HCT116 (cell line): ENCODE data around the gene ADK. TPM values are rescaled to one million over a fixed set of nuclear protein-coding genes. Genes with fewer than 3 reads are reported as not detected.

Experiments
- ATAC-seq: fragments of 200-7000 bp; cut with Tn5 transposase; 2 replicates; pipeline ENCODE4 v1.9.1; 2020; ENCODE audit warnings: mild to moderate bottlenecking, moderate library complexity
- BruUV-seq: library from RNA; stranded (reverse); fragments of 400-500 nt; replicated peaks from 2 replicates; lab custom pipeline; 2021; lab: Mats Ljungman, UMichigan
- CTCF ChIA-PET: fragments of 300-600 bp; sonication (Branson Sonifier 250); formaldehyde crosslinking; loops from one replicate; lab custom pipeline; 2021; ENCODE audit warnings: antibody characterized with exemption; lab: Charles Lee
- POLR2A ChIA-PET: fragments of 300-600, 350-600 bp; sonication (Branson Sonifier 250); formaldehyde crosslinking; loops from one replicate; lab custom pipeline; 2021; ENCODE audit warnings: antibody characterized with exemption; lab: Charles Lee
- RAD21 ChIA-PET, 2 experiments: fragments of 300-600 bp; sonication (Branson Sonifier 250); formaldehyde crosslinking; loops; one replicate each; lab custom pipeline; 2023; ENCODE audit warnings: low total read pairs in 2 of 2; ENCODE audit not compliant: uncharacterized antibody in 2 of 2, unreplicated experiment in 2 of 2, low non-redundant PET in 1 of 2; lab: Charles Lee
- DNase-seq: peaks from one replicate; pipeline ENCODE4 v3.0.0-alpha.2; 2010; ENCODE audit warnings: low read depth, low spot score
- H2AFZ ChIP-seq: fragments of 200-600 bp; shearing (Covaris generic), sonication (generic); 2 replicates; pipeline ENCODE4 v1.6.1; 2017; ENCODE audit warnings: low read depth, mixed run types, mixed read lengths, antibody characterized with exemption, low read length; ENCODE audit not compliant: poor library complexity, severe bottlenecking
- H3K27ac ChIP-seq: 2 replicates; pipeline ENCODE4 v1.5.1; 2012; ENCODE audit warnings: low read depth, low read length
- H3K27me3 ChIP-seq: fragments of 200-600 bp; sonication (generic); 2 replicates; pipeline ENCODE4 v1.6.1; 2016; ENCODE audit warnings: mixed run types, low read length, mixed read lengths; ENCODE audit not compliant: insufficient read depth
- H3K36me3 ChIP-seq, 2 experiments: fragments of 200-500 bp in 1 of 2; fragments of 200-600 bp in 1 of 2; sonication (Bioruptor generic) in 1 of 2; sonication (generic) in 1 of 2; 2 replicates each; pipeline versions ENCODE4 v1.5.1 to v1.6.1; 2014 to 2016; ENCODE audit warnings: low read length in 2 of 2, inconsistent platforms in 1 of 2, mixed read lengths in 1 of 2, mixed run types in 1 of 2; ENCODE audit not compliant: insufficient read depth in 2 of 2, control insufficient read depth in 1 of 2
- H3K4me1 ChIP-seq, 2 experiments: fragments of 200-600 bp in 1 of 2; sonication (generic) in 1 of 2; 2 replicates each; pipeline versions ENCODE4 v1.5.1 to v1.6.1; 2012 to 2017; ENCODE audit warnings: low read length in 2 of 2, inconsistent platforms in 1 of 2, mild to moderate bottlenecking in 1 of 2, mixed read lengths in 1 of 2, mixed run types in 1 of 2, moderate library complexity in 1 of 2; ENCODE audit not compliant: insufficient read depth in 2 of 2, control insufficient read depth in 1 of 2
- H3K4me2 ChIP-seq: fragments of 200-600 bp; sonication (generic); 2 replicates; pipeline ENCODE4 v1.6.1; 2017; ENCODE audit warnings: mixed run types, low read length, mixed read lengths
- H3K4me3 ChIP-seq, 2 experiments: fragments of 200-600 bp in 1 of 2; sonication (generic) in 1 of 2; replicated peaks in 1 of 2; 2 replicates each; pipeline ENCODE4 v1.5.1; 2011 to 2016; ENCODE audit warnings: low read length in 2 of 2, control low read depth in 1 of 2, low read depth in 1 of 2, mild to moderate bottlenecking in 1 of 2, mixed read lengths in 1 of 2, mixed run types in 1 of 2
- H3K79me2 ChIP-seq: fragments of 200-600 bp; sonication (generic); 2 replicates; pipeline ENCODE4 v1.6.1; 2017; ENCODE audit warnings: mild to moderate bottlenecking, mixed run types, low read length, moderate library complexity, mixed read lengths; ENCODE audit not compliant: insufficient read depth
- H3K9ac ChIP-seq: fragments of 200-600 bp; sonication (generic); 2 replicates; pipeline ENCODE4 v1.6.1; 2016; ENCODE audit warnings: low read length, mixed read lengths
- H3K9me2 ChIP-seq: fragments of 200-600 bp; sonication (generic), shearing (Covaris generic); 2 replicates; pipeline ENCODE4 v1.6.1; 2017; ENCODE audit warnings: mixed run types, mild to moderate bottlenecking, moderate library complexity; ENCODE audit not compliant: insufficient read depth
- H3K9me3 ChIP-seq, 2 experiments: fragments of 200-500 bp in 1 of 2; fragments of 200-600 bp in 1 of 2; sonication (Bioruptor generic) in 1 of 2; sonication (generic) in 1 of 2; 2 replicates each; pipeline ENCODE4 v1.6.1; 2014 to 2017; ENCODE audit warnings: low read length in 2 of 2, mixed read lengths in 2 of 2, inconsistent platforms in 1 of 2, low read depth in 1 of 2, mild to moderate bottlenecking in 1 of 2, mixed run types in 1 of 2, moderate library complexity in 1 of 2; ENCODE audit not compliant: control insufficient read depth in 1 of 2, insufficient read depth in 1 of 2
- H4K20me1 ChIP-seq: fragments of 200-600 bp; sonication (generic), shearing (Covaris generic); 2 replicates; pipeline ENCODE4 v1.6.1; 2017; ENCODE audit warnings: mixed run types, mild to moderate bottlenecking, moderate library complexity; ENCODE audit not compliant: insufficient read depth
- ATF3 ChIP-seq: IDR thresholded peaks from 2 replicates; pipeline ENCODE4 v1.6.1; 2012
- CBX3 ChIP-seq: IDR thresholded peaks from 2 replicates; pipeline ENCODE4 v1.6.1; 2012; ENCODE audit warnings: low read depth
- ELF1 ChIP-seq: IDR thresholded peaks from 2 replicates; pipeline ENCODE4 v1.6.1; 2012; ENCODE audit warnings: low read depth, borderline replicate concordance
- EZH2 ChIP-seq: fragments of 200-600 bp; sonication (generic); IDR thresholded peaks from 2 replicates; pipeline ENCODE4 v1.6.1; 2017; ENCODE audit warnings: antibody characterized with exemption, mixed run types
- EZH2phosphoT487 ChIP-seq: fragments of 200-600 bp; IDR thresholded peaks from 2 replicates; pipeline ENCODE4 v1.6.1; 2018; ENCODE audit warnings: antibody characterized with exemption, borderline replicate concordance
- FOSL1 ChIP-seq: IDR thresholded peaks from 2 replicates; pipeline ENCODE4 v1.6.1; 2012; ENCODE audit warnings: low read depth
- JUND ChIP-seq: IDR thresholded peaks from 2 replicates; pipeline ENCODE4 v1.6.1; 2012
- MAX ChIP-seq: IDR thresholded peaks from 2 replicates; pipeline ENCODE4 v1.6.1; 2012
- POLR2A ChIP-seq: IDR thresholded peaks from 2 replicates; pipeline ENCODE4 v1.7.0; 2011; ENCODE audit warnings: borderline replicate concordance; ENCODE audit not compliant: insufficient read depth, insufficient read length; ENCODE audit errors: extremely low read depth
- POLR2AphosphoS5 ChIP-seq: IDR thresholded peaks from 2 replicates; pipeline ENCODE4 v1.6.1; 2011; ENCODE audit warnings: mild to moderate bottlenecking, low read depth, low read length, moderate library complexity
- REST ChIP-seq: IDR thresholded peaks from 2 replicates; pipeline ENCODE4 v1.6.1; 2012; ENCODE audit warnings: low read depth
- SIN3A ChIP-seq: IDR thresholded peaks from 2 replicates; pipeline ENCODE4 v1.6.1; 2012; ENCODE audit warnings: low read depth
- SRF ChIP-seq: IDR thresholded peaks from 2 replicates; pipeline ENCODE4 v1.6.1; 2012; ENCODE audit warnings: low read depth
- TCF7L2 ChIP-seq: IDR thresholded peaks from 2 replicates; pipeline ENCODE4 v1.7.0; 2011; ENCODE audit warnings: borderline replicate concordance, inconsistent platforms; ENCODE audit not compliant: insufficient read depth, insufficient read length; ENCODE audit errors: extremely low read depth
- intact Hi-C: fragments of 100-400 bp; cut with micrococcal nuclease; formaldehyde crosslinking; loops from 2 replicates; pipeline ENCODE4 v1.10.0; 2022
- total RNA-seq: library from RNA; stranded (reverse); gene quantifications from one replicate; pipeline ENCODE4 v1.2.1, GENCODE V29; 2021; ENCODE audit not compliant: unreplicated experiment

Gene ADK
- total RNA-seq, 1 experiment from 2014 or later: 55.0 TPM

- TF ChIP-seq SIN3A (no peak), CBX3 (no peak), REST (no peak)
Measured at GRCh38 chr10:74207691-74208480, 56.9 kb downstream of the ADK start (continued).

GRCh38 chr10:74208997-74209396, 58.0 kb downstream of the ADK start:
- Histone ChIP-seq H3K9me2 (no peaks in the 10 kb centered on the region), H3K27ac (no peak overlapping the region), H2AFZ (no peak overlapping the region), H3K4me3 (no peak overlapping the region), H3K79me2 (peaks cover 40% of the 10 kb centered on the region), H3K9me3 (no peaks in the 10 kb centered on the region), H3K4me1 (peaks cover 0 to 8% of the 10 kb centered on the region in 2 experiments; a peak in 3 of 4 replicates), H4K20me1 (no peaks in the 10 kb centered on the region), H3K36me3 (no peaks in the 10 kb centered on the region), H3K9ac (no peak overlapping the region), H3K27me3 (no peaks in the 10 kb centered on the region), H3K4me2 (no peak overlapping the region)
- POLR2A ChIA-PET: no interaction called here
- BruUV-seq: no TSS peak
- CTCF ChIA-PET: no interaction called here
- RAD21 ChIA-PET: no interaction called here
- ATAC-seq (no peak), DNase-seq (no peak)
- no peak for TF ChIP-seq JUND
- no peak for TF ChIP-seq EZH2phosphoT487
- TF ChIP-seq SRF: no peak
- no peak for TF ChIP-seq POLR2A
- TF ChIP-seq ATF3: no peak
- no peak for TF ChIP-seq ELF1
- no peak for TF ChIP-seq EZH2
- no peak for TF ChIP-seq FOSL1
- no peak for TF ChIP-seq MAX
- no peak for TF ChIP-seq SIN3A
- no peak for TF ChIP-seq REST
- TF ChIP-seq TCF7L2: no peak
- TF ChIP-seq POLR2AphosphoS5: no peak
- intact Hi-C loops: no loop called here
